HEK293 (cell line): Measurements from ENCODE around the gene ACTR1A.

ENCODE experiments used
- ZFP3 ChIP-seq: fragments of 450-650 bp; formaldehyde crosslinking; IDR thresholded peaks from 2 replicates; pipeline ENCODE4 v1.5.1; 2016; ENCODE audit warnings: low read depth, missing biosample characterization, missing genetic modification characterization
- ZNF175 ChIP-seq: fragments of 450-650 bp; formaldehyde crosslinking; IDR thresholded peaks from 2 replicates; pipeline ENCODE4 v1.5.1; 2016; ENCODE audit warnings: missing biosample characterization, missing genetic modification characterization
- ZNF302 ChIP-seq: fragments of 450-650 bp; formaldehyde crosslinking; IDR thresholded peaks from 2 replicates; pipeline ENCODE4 v1.5.1; 2016; ENCODE audit warnings: missing biosample characterization, missing genetic modification characterization, low read depth
- ZNF561 ChIP-seq: fragments of 450-650 bp; IDR thresholded peaks from 2 replicates; pipeline ENCODE4 v1.5.1; 2018; ENCODE audit warnings: missing biosample characterization, missing genetic modification characterization, borderline replicate concordance
- TF ChIP-seq, protein P1 (sequence below): fragments of 450-650 bp; formaldehyde crosslinking; IDR thresholded peaks from 2 replicates; pipeline ENCODE4 v1.5.1; 2016; ENCODE audit warnings: missing biosample characterization, missing genetic modification characterization
- TF ChIP-seq, protein P2 (sequence below): fragments of 450-650 bp; formaldehyde crosslinking; IDR thresholded peaks from 2 replicates; pipeline ENCODE4 v1.5.1; 2017; ENCODE audit warnings: missing biosample characterization, mild to moderate bottlenecking, missing genetic modification characterization, moderate library complexity
- TF ChIP-seq, protein P3 (sequence below): fragments of 450-650 bp; formaldehyde crosslinking; IDR thresholded peaks from 2 replicates; pipeline ENCODE4 v1.5.1; 2016; ENCODE audit warnings: missing biosample characterization, missing genetic modification characterization, low read depth

GRCh38 chr10:102540023-102540422 is 37.5 kb upstream of the ACTR1A start:
- TF ChIP-seq, protein P1, sequence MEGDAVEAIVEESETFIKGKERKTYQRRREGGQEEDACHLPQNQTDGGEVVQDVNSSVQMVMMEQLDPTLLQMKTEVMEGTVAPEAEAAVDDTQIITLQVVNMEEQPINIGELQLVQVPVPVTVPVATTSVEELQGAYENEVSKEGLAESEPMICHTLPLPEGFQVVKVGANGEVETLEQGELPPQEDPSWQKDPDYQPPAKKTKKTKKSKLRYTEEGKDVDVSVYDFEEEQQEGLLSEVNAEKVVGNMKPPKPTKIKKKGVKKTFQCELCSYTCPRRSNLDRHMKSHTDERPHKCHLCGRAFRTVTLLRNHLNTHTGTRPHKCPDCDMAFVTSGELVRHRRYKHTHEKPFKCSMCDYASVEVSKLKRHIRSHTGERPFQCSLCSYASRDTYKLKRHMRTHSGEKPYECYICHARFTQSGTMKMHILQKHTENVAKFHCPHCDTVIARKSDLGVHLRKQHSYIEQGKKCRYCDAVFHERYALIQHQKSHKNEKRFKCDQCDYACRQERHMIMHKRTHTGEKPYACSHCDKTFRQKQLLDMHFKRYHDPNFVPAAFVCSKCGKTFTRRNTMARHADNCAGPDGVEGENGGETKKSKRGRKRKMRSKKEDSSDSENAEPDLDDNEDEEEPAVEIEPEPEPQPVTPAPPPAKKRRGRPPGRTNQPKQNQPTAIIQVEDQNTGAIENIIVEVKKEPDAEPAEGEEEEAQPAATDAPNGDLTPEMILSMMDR (tag by site-specific recombination): no peak
- TF ChIP-seq, protein P2, sequence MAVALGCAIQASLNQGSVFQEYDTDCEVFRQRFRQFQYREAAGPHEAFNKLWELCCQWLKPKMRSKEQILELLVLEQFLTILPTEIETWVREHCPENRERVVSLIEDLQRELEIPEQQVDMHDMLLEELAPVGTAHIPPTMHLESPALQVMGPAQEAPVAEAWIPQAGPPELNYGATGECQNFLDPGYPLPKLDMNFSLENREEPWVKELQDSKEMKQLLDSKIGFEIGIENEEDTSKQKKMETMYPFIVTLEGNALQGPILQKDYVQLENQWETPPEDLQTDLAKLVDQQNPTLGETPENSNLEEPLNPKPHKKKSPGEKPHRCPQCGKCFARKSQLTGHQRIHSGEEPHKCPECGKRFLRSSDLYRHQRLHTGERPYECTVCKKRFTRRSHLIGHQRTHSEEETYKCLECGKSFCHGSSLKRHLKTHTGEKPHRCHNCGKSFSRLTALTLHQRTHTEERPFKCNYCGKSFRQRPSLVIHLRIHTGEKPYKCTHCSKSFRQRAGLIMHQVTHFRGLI (tag by site-specific recombination): no peak
- TF ChIP-seq ZNF561 (no peak), ZNF175 (tag by site-specific recombination) (no peak), ZNF302 (no peak), ZFP3 (tag by site-specific recombination) (no peak)
- TF ChIP-seq, protein P3, sequence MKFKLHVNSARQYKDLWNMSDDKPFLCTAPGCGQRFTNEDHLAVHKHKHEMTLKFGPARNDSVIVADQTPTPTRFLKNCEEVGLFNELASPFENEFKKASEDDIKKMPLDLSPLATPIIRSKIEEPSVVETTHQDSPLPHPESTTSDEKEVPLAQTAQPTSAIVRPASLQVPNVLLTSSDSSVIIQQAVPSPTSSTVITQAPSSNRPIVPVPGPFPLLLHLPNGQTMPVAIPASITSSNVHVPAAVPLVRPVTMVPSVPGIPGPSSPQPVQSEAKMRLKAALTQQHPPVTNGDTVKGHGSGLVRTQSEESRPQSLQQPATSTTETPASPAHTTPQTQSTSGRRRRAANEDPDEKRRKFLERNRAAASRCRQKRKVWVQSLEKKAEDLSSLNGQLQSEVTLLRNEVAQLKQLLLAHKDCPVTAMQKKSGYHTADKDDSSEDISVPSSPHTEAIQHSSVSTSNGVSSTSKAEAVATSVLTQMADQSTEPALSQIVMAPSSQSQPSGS (tag by site-specific recombination): no peak
